ENCODE measurements around the gene ZFP69. TPM values are rescaled to one million over a fixed set of nuclear protein-coding genes. Genes with fewer than 3 reads are reported as not detected.
"Not testable (repeated sequence)": the region's sequence is repeated elsewhere in the genome, so short reads cannot be mapped to it uniquely, and the experiment has no call there.

Gene ZFP69
- 3.3 TPM for total RNA-seq

- peak; percentile 53 for DNase-seq (ENCODE audit: low spot score)
These were observed at the start of gene ZFP69 for GRCh38 chr1:40476924-40477677. Gene ZFP69 (plus strand): TSS chr1:40477290. CDS start chr1:40479362, 2,072 bp downstream.

DNA sequence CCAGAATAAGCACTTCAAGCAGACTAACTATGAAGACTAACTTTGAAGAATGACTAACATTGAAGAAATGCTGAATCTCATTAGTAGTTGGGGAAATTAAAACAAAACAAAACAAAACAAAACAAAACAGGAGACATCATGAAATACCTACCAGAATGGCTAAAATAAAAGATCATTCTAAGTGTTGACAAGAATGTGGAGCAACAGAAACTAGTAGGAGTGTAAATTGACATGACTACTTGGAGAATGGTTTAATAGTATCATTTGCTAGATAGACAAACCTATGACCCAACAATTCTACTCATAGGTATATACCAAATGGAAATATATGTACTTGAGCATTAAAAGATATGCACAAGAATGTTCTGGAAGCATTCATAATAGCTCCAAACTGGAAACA, 45.7 kb upstream of the ZFP69 start:
- DNase-seq (ENCODE audit: low spot score), result no peak

DNA sequence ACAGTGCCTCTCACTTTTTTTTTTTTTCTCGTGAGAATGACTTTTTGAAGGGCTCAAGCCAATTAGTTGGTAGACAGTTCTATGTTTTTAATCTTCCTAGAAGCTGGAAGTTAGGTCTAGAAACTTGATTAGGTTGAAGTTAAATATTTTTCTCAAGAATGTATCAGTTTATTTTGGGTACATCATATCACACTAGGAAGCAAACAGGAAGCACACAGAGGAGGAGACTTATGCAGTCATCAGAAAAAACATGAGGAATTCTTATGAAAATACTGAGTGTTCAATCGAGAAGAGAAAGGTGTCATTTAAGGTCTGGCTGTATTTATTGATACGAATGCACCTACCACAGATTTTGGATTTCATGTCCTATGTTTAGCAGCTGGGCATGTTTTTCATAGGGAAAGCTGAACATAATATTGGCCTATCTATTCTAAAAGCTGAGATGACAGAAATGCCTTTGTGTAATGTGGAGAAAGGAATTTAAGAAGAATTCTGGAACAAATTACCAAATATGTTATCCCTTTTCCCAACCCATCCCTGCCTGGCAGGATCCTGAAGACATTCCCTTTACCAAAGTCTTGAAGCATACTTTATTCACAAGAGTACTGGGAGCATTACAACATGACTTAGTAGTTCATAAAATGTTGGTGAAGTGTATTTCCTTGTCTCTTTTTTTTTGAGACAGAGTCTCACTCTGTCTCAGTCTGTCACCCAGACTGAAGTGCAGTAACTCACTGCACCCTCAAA, 44.3 kb upstream of the ZFP69 start:
- DNase-seq (ENCODE audit: low spot score), result no peak

- no peak for DNase-seq (ENCODE audit: low spot score)
These were observed 41.6 kb upstream of the ZFP69 start for GRCh38 chr1:40435471-40435870.

- DNase-seq (ENCODE audit: low spot score), result no peak
These were observed 41.2 kb upstream of the ZFP69 start for GRCh38 chr1:40435876-40436275.

- DNase-seq (ENCODE audit: low spot score), result no peak
These were observed 38.6 kb upstream of the ZFP69 start for GRCh38 chr1:40438391-40439015.

DNA sequence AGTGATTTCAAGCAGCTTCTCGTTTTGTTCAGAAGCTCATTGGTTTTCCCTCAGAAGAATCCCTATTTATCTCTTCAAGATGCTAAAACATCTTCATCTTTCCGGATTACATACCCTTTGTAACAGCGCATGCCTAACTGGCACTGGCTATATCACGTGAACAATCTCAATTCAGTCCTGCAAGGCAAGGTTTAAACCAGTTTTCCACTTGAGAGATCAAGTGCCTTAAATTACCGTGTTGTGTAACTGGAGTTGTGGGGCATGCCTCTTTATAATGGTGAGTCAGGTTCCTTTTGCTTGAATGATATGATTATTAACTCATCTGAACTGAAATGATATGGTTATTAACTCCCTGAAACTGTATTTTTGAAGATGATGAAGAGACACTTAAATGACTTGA, 37.8 kb upstream of the ZFP69 start:
- DNase-seq (ENCODE audit: low spot score), result no peak

- peak; percentile 91 for DNase-seq (ENCODE audit: low spot score)
These were observed 27.2 kb upstream of the ZFP69 start, which contains the start of gene ZFP69B for GRCh38 chr1:40449684-40450494. Gene ZFP69B (plus strand): TSS chr1:40450476. CDS start chr1:40450962, 486 bp downstream.

GRCh38 chr1:40450495-40451237, 26.4 kb upstream of the ZFP69 start:
- no peak for DNase-seq (ENCODE audit: low spot score)

- no peak for DNase-seq (ENCODE audit: low spot score)
These were observed 25.9 kb upstream of the ZFP69 start for GRCh38 chr1:40451238-40451585.

DNA sequence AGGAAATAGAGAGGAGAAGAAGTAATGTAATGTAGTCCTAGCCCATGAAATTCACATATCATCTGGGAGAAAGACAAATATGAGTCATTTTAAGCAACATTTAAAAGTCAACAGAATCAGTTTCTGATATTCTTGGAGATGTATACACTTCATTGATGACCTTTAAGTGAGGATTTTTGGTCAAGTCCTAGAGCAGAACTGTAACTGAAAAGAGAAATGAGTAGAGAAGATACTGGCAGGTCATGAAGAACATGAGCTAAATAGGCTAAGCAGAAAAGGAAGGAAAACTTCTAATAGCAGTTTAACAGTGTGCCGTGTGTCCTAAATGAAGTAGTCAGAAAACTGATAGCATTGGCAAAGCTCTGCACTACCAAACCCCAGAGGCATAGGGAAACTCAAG, 22.2 kb upstream of the ZFP69 start:
- DNase-seq (ENCODE audit: low spot score), result no peak

GRCh38 chr1:40462956-40463590, 14.0 kb upstream of the ZFP69 start:
- no peak for DNase-seq (ENCODE audit: low spot score)

GRCh38 chr1:40469327-40469726, 7.8 kb upstream of the ZFP69 start:
- no peak for DNase-seq (ENCODE audit: low spot score)

- no peak for DNase-seq (ENCODE audit: low spot score)
These were observed 1.8 kb upstream of the ZFP69 start for GRCh38 chr1:40475268-40475667.

DNA sequence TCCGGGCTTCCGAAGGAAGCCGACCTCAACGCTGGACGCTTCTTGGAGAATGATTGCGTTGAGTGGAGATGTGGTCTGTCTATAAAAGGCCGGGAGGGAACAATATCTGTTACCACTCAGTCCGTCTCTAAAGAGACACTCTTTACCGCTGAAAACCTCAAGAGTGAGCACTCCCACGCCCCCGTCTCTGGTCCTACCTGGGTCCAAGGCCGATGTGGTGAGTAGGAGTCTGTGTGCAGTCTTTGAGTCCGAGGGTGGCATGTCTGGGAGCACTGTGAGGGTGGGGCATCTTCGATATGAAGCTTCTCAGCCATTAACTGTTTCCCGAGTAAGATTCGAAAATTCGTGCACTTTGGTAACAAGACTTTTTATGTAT, 576 bp downstream of the ZFP69 start:
- DNase-seq (ENCODE audit: low spot score), result no peak

GRCh38 chr1:40478276-40478675, 1.2 kb downstream of the ZFP69 start:
- no peak for DNase-seq (ENCODE audit: low spot score)

GRCh38 chr1:40479156-40479555, 2.1 kb downstream of the ZFP69 start:
- no peak for DNase-seq (ENCODE audit: low spot score)

DNA sequence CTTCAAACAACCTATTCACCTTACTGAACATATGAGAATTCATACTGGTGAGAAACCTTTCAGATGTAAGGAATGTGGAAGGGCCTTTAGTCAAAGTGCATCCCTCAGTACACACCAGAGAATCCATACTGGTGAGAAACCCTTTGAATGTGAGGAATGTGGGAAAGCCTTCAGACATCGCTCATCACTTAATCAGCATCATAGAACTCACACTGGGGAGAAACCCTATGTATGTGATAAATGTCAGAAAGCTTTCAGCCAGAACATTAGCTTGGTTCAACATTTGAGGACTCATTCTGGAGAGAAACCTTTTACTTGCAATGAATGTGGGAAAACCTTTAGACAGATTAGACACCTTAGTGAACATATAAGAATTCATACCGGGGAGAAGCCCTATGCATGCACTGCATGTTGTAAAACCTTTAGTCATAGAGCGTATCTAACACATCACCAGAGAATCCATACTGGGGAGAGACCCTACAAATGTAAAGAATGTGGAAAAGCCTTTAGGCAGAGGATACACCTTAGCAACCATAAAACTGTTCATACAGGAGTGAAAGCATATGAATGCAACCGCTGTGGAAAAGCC, 18.3 kb downstream of the ZFP69 start:
- DNase-seq (ENCODE audit: low spot score), result no peak

- DNase-seq (ENCODE audit: low spot score), result not testable (repeated sequence)
These were observed 25.6 kb downstream of the ZFP69 start for GRCh38 chr1:40502651-40503050.

DNA sequence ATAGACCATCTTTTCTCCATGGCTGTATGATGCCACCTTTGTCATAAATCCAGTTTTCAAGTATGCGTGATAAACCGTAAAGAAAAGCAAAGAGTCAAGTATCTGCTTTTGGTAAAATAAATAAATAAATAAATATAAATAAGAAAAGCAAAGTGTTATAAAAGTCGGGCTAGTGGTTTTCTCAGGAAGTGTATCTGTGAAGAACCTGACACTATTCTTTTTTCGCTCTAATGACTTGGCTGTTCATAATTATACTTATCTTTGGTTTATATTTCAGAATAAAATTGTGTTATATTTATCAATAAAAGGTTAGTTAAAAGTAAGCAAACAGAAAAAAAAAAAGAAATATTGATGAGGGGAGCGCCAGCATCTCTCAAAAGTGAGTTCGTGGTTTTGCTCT, 30.9 kb downstream of the ZFP69 start:
- DNase-seq (ENCODE audit: low spot score), result no peak
